Measurements from ENCODE around the gene ATP13A4.

Gene ATP13A4

GRCh38 chr3:193498215-193498614 lies 56.5 kb downstream of the ATP13A4 start:
- no peak for DNase-seq (ENCODE audit: low read depth, low spot score)

GRCh38 chr3:193496658-193497057 lies 58.0 kb downstream of the ATP13A4 start:
- no peak for DNase-seq (ENCODE audit: low read depth, low spot score)

- no peak for DNase-seq (ENCODE audit: low read depth, low spot score)
These were observed 63.7 kb downstream of the ATP13A4 start for GRCh38 chr3:193491026-193491425.

GRCh38 chr3:193490580-193490979 lies 64.1 kb downstream of the ATP13A4 start:
- DNase-seq (ENCODE audit: low read depth, low spot score): no peak

DNA sequence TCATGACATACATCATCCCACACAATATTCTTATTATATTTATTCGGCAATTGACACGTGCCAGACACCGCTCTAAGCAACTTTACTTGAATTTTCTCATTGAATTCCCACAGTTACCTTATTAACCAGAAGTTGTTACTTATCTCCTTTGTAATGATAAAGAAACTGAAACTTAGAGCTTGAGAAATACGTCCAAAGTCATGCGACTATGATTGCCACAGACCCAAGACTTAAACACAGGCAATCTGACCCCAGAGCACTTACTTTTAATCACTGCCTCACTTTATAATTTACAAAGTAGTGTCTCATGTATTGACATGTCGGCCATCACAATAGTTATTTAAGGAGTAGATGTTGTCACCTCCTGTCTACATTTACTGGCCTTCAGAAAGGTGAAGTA lies 64.7 kb downstream of the ATP13A4 start:
- DNase-seq (ENCODE audit: low read depth, low spot score): no peak

GRCh38 chr3:193488741-193489140 lies 66.0 kb downstream of the ATP13A4 start:
- DNase-seq (ENCODE audit: low read depth, low spot score): no peak

GRCh38 chr3:193483988-193484539 lies 70.6 kb downstream of the ATP13A4 start:
- DNase-seq (ENCODE audit: low read depth, low spot score): no peak

GRCh38 chr3:193481436-193481835 lies 73.3 kb downstream of the ATP13A4 start:
- no peak for DNase-seq (ENCODE audit: low read depth, low spot score)

DNA sequence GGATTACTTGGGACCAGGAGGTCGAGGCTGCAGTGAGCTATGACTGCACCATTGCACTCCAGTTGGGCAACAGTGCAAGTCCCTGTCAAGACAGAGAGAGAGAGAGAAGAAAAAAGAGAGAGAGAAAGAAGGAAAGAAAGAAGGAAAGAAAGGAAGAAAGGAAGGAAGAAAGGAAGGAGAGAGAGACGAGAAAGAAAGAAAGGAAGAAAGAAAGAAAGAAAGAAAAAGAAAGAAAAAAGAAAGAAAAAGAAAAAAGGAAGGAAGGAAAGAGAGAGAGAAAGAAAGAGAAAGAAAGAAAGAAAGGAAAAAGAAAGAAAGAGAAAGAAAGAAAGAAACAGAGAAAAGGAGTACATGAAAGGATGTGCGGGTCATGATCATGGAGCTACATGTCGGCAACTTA lies 80.2 kb downstream of the ATP13A4 start:
- no peak for DNase-seq (ENCODE audit: low read depth, low spot score)

GRCh38 chr3:193470710-193471109 lies 84.0 kb downstream of the ATP13A4 start:
- DNase-seq (ENCODE audit: low read depth, low spot score): no peak

DNA sequence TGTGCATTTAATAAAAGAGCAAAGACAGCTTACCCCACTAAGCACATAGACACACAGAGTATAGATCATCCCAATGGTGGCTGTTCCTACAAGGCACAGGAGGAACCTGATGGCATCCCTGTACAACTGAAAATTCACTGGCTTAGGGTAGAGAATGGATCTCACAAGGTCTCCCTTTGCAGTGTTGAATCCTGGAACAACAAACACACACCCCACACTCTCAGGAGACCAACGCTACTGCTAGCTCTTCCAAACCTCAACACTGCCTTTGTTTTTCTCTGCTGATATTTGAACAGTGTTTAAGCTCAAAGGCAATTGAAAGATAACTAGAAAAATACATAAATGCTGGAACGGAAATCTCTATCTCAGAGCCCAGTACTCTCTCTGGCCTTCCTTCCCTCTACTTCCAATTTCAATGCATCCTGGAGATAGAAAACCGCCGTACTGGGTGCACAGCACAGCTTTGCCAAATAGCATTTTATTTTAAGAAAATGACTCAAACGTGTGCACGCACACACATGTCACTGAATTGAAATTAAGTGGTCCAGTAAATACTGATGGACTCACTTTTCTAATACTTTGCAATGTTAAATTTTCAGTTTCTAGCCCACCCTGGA lies 88.6 kb downstream of the ATP13A4 start:
- no peak for DNase-seq (ENCODE audit: low read depth, low spot score)

DNA sequence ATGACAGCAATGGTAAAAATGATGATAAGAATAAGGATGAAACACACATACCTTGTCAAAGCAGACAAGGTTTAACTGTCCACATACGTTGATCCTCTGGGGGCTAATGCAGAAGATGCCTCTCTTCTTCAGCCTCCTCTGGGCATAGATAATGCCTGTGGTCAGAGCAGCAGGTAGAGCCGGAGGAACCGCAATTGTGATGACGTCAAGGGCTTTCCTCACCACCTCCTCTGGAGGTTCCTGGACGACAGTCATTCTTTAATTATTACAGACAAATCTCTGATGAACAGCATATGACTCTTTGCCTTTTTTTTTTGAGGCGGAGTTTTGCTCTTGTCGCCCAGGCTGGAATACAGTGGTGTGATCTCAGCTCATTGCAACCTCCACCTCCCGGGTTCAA lies 89.8 kb downstream of the ATP13A4 start:
- DNase-seq (ENCODE audit: low read depth, low spot score): no peak

DNA sequence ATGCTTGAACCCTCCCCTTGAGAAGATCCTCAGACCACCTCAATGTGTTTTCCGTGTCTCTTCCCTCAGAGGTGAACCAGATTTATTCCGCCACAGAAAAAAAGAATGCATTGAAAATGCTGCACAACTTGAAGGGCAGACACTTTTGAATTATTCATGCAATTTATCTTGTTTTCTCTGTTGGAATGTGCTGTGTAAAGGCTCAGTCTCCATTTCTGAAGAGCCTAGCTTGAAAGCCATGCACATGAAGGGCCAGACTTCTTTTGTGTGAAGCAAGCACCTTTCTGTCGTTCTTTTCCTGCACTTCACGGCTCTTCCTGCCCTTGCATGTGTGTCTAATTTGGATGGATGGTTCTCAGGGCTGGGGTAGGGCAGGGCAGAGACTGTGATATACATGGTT lies 97.2 kb downstream of the ATP13A4 start:
- DNase-seq (ENCODE audit: low read depth, low spot score): no peak

DNA sequence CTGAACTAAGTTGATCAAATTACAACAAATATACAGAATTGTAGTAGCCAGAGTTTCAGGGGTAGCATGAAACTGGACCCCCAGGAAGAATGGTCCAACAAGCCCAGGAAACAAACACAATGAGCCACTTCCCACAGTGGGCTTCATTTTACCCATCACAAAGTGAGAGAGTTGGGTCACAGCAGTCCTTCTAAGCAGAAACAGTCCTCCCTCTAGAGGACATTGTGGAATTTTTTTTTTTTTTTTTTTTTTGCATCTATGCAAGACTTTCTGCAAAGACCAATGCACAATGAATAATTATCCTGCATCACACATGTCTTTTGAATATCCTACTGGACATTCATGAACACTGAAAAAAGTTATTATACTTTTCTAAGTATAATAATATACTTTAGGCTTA lies 102.4 kb downstream of the ATP13A4 start:
- no peak for DNase-seq (ENCODE audit: low read depth, low spot score)

GRCh38 chr3:193451902-193452301 lies 102.8 kb downstream of the ATP13A4 start:
- no peak for DNase-seq (ENCODE audit: low read depth, low spot score)

GRCh38 chr3:193446965-193447602 lies 107.6 kb downstream of the ATP13A4 start:
- no peak for DNase-seq (ENCODE audit: low read depth, low spot score)

- no peak for DNase-seq (ENCODE audit: low read depth, low spot score)
These were observed 115.3 kb downstream of the ATP13A4 start for GRCh38 chr3:193439423-193439822.

- no peak for DNase-seq (ENCODE audit: low read depth, low spot score)
These were observed 135.9 kb downstream of the ATP13A4 start for GRCh38 chr3:193418576-193419373.

DNA sequence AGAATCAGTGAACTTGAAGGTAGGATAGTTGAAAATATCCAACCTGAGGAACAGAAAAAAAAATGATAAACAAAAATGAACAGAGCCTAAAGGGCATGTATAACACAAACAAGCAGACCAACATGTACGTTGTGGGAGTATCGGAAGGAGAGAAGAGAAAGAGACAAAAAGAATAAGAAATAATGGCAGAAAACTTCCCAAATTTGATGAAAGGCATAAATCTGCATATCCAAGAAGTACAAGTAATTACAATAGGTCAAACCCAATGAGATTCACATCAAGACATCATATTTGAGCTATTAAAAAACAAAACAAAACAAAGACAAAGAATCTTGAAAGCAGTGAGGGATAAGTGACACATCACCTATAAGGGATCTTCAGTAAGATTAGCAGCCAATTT lies 138.1 kb downstream of the ATP13A4 start:
- no peak for DNase-seq (ENCODE audit: low read depth, low spot score)

GRCh38 chr3:193407688-193408087 lies 147.0 kb downstream of the ATP13A4 start:
- DNase-seq (ENCODE audit: low read depth, low spot score): no peak

GRCh38 chr3:193407112-193407511 lies 147.6 kb downstream of the ATP13A4 start:
- DNase-seq (ENCODE audit: low read depth, low spot score): no peak

DNA sequence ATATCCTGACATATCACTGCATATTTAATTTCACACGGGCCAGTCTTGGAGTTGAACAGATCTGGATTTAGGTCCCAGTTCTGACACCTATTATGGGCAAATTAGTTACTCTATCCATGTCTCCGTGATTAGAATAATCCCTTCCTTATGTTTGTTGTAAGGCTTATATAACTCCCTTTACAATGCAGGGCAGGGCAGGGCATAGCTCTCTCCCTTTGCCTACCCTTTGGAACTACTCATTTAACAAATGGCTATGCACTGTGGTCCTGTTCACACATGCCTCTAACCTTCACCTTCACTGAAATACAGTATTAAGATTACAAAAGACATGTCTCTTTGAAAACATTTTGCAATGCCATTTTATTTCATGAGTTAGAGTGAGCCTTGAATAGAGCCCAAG lies 151.4 kb downstream of the ATP13A4 start:
- no peak for DNase-seq (ENCODE audit: low read depth, low spot score)

DNA sequence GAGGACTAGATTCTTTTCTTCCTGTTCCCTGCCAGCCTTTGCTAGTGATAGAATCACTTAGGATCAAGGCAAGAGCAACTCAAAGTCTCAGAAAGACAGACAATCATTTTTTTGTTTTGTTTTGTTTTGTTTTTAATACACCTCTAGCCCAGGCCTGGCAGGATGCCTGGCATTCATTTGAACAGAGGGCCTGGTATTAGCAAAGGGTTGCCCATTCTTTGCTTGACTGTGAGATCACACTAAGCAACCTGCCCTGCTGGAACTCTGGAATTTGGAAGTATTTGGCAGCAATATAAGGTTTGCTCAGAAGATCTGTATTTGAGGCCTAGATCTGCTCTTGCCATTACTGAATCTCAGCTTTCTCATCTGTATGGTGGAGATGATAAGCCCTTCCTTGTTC lies 154.4 kb downstream of the ATP13A4 start:
- no peak for DNase-seq (ENCODE audit: low read depth, low spot score)
